ENCODE data around the gene CDH4.

The CDH4 gene

GRCh38 chr20:61683721-61684120 lies 431.7 kb downstream of the CDH4 start:
- no peak for TF ChIP-seq JUND (IDR thresholded peaks at IDR 0.05; ENCODE audit: low read depth)
- DNase-seq (ENCODE audit: low read depth in 1 of 2, low spot score in 1 of 2): no peak
- in situ Hi-C loops (cut with HindIII; ENCODE audit: low pct_unique_long_range_greater_than_20kb, low sequenced_read_pairs): no loop called here

GRCh38 chr20:61684136-61684535 lies 432.1 kb downstream of the CDH4 start:
- TF ChIP-seq JUND (IDR thresholded peaks at IDR 0.05; ENCODE audit: low read depth): no peak
- no peak for DNase-seq (ENCODE audit: low read depth in 1 of 2, low spot score in 1 of 2)
- in situ Hi-C loops (cut with HindIII; ENCODE audit: low pct_unique_long_range_greater_than_20kb, low sequenced_read_pairs): no loop called here

GRCh38 chr20:61684583-61685235 lies 432.6 kb downstream of the CDH4 start:
- no peak for TF ChIP-seq JUND (IDR thresholded peaks at IDR 0.05; ENCODE audit: low read depth)
- in situ Hi-C loops (cut with HindIII; ENCODE audit: low pct_unique_long_range_greater_than_20kb, low sequenced_read_pairs): no loop called here
- no peak for DNase-seq (ENCODE audit: low read depth in 1 of 2, low spot score in 1 of 2)

GRCh38 chr20:61685462-61685861 lies 433.4 kb downstream of the CDH4 start:
- in situ Hi-C loops (cut with HindIII; ENCODE audit: low pct_unique_long_range_greater_than_20kb, low sequenced_read_pairs): no loop called here
- DNase-seq (ENCODE audit: low read depth in 1 of 2, low spot score in 1 of 2): no peak
- TF ChIP-seq JUND (IDR thresholded peaks at IDR 0.05; ENCODE audit: low read depth): no peak

GRCh38 chr20:61686051-61686936 lies 434.2 kb downstream of the CDH4 start:
- DNase-seq (ENCODE audit: low read depth in 1 of 2, low spot score in 1 of 2): no peak
- no peak for TF ChIP-seq JUND (IDR thresholded peaks at IDR 0.05; ENCODE audit: low read depth)
- in situ Hi-C loops (cut with HindIII; ENCODE audit: low pct_unique_long_range_greater_than_20kb, low sequenced_read_pairs): no loop called here

GRCh38 chr20:61688411-61688810 lies 436.4 kb downstream of the CDH4 start:
- no peak for DNase-seq (ENCODE audit: low read depth in 1 of 2, low spot score in 1 of 2)
- in situ Hi-C loops (cut with HindIII; ENCODE audit: low pct_unique_long_range_greater_than_20kb, low sequenced_read_pairs): no loop called here
- no peak for TF ChIP-seq JUND (IDR thresholded peaks at IDR 0.05; ENCODE audit: low read depth)

- DNase-seq (ENCODE audit: low read depth in 1 of 2, low spot score in 1 of 2): no peak
- in situ Hi-C loops (cut with HindIII; ENCODE audit: low pct_unique_long_range_greater_than_20kb, low sequenced_read_pairs): no loop called here
- no peak for TF ChIP-seq JUND (IDR thresholded peaks at IDR 0.05; ENCODE audit: low read depth)
Observed at GRCh38 chr20:61690150-61690549, 438.1 kb downstream of the CDH4 start.

GRCh38 chr20:61690993-61691838 lies 439.2 kb downstream of the CDH4 start:
- DNase-seq (ENCODE audit: low read depth in 1 of 2, low spot score in 1 of 2): peak in 1 of 2 experiments; percentile 27
- in situ Hi-C loops (cut with HindIII; ENCODE audit: low pct_unique_long_range_greater_than_20kb, low sequenced_read_pairs): no loop called here
- no peak for TF ChIP-seq JUND (IDR thresholded peaks at IDR 0.05; ENCODE audit: low read depth)

GRCh38 chr20:61691978-61692377 lies 439.9 kb downstream of the CDH4 start:
- in situ Hi-C loops (cut with HindIII; ENCODE audit: low pct_unique_long_range_greater_than_20kb, low sequenced_read_pairs): no loop called here
- no peak for TF ChIP-seq JUND (IDR thresholded peaks at IDR 0.05; ENCODE audit: low read depth)
- DNase-seq (ENCODE audit: low read depth in 1 of 2, low spot score in 1 of 2): no peak

GRCh38 chr20:61692479-61692878 lies 440.4 kb downstream of the CDH4 start:
- no peak for TF ChIP-seq JUND (IDR thresholded peaks at IDR 0.05; ENCODE audit: low read depth)
- in situ Hi-C loops (cut with HindIII; ENCODE audit: low pct_unique_long_range_greater_than_20kb, low sequenced_read_pairs): no loop called here
- no peak for DNase-seq (ENCODE audit: low read depth in 1 of 2, low spot score in 1 of 2)

GRCh38 chr20:61693055-61693600 lies 441.1 kb downstream of the CDH4 start:
- in situ Hi-C loops (cut with HindIII; ENCODE audit: low pct_unique_long_range_greater_than_20kb, low sequenced_read_pairs): no loop called here
- TF ChIP-seq JUND (IDR thresholded peaks at IDR 0.05; ENCODE audit: low read depth): no peak

GRCh38 chr20:61694682-61695081 lies 442.6 kb downstream of the CDH4 start:
- in situ Hi-C loops (cut with HindIII; ENCODE audit: low pct_unique_long_range_greater_than_20kb, low sequenced_read_pairs): no loop called here
- DNase-seq (ENCODE audit: low read depth in 1 of 2, low spot score in 1 of 2): no peak
- no peak for TF ChIP-seq JUND (IDR thresholded peaks at IDR 0.05; ENCODE audit: low read depth)

More at GRCh38 chr20:61693055-61693600, 441.1 kb downstream of the CDH4 start:
- DNase-seq (ENCODE audit: low read depth in 1 of 2, low spot score in 1 of 2): no peak

All from T47D (cell line).